Lower leg skin (tissue), 4 donors: Measurements from ENCODE around the gene CDCP1. TPM values are rescaled to one million over a fixed set of nuclear protein-coding genes. Genes with fewer than 3 reads are reported as not detected.
"Not testable (repeated sequence)": the region's sequence is repeated elsewhere in the genome, so short reads cannot be mapped to it uniquely, and the experiment has no call there.

Source experiments
- DNase-seq, 2 donors: peaks; one replicate each; pipeline ENCODE4 v3.0.0-alpha.2; 2019; ENCODE audit warnings: low spot score in 2 of 2
- H3K4me3 ChIP-seq: fragments of 200-600 bp; sonication (generic); 2 replicates; pipeline ENCODE4 v1.5.1; 2017; ENCODE audit warnings: mild to moderate bottlenecking, low read depth; ENCODE audit not compliant: poor library complexity, severe bottlenecking
- POLR2A ChIP-seq, 2 donors: fragments of 450-650 bp; IDR thresholded peaks; one replicate each; pipeline ENCODE4 v1.6.1; 2016 to 2017; ENCODE audit warnings: antibody characterized with exemption in 2 of 2, mild to moderate bottlenecking in 1 of 2, moderate library complexity in 1 of 2
- WGBS, 2 donors: methylation state at CpG; one replicate each; pipeline ENCODE4 v1.1.5; 2018; 5-methylcytosine and 5-hydroxymethylcytosine counted together
- intact Hi-C: fragments of 100-400 bp; cut with DNase I; formaldehyde crosslinking; loops from one replicate; pipeline ENCODE4 v1.15.0; 2023; ENCODE audit warnings: low total_unique reads
- total RNA-seq, 4 donors: library from RNA; depleted of rRNA; stranded (reverse); fragments of >200 nt; gene quantifications; one replicate each; pipeline ENCODE4 v1.1.0, GENCODE V29; 2016
- TF ChIP-seq, protein P1 (sequence below), 3 donors: fragments of 450-650 bp; IDR thresholded peaks; one replicate each; pipeline ENCODE4 v1.5.1; 2016; ENCODE audit warnings: antibody characterized with exemption in 3 of 3, mild to moderate bottlenecking in 3 of 3, moderate library complexity in 2 of 3

CDCP1 gene
- total RNA-seq, 4 donors from 2014 or later = 43.8 to 79.0 (median 57.1) TPM

DNA sequence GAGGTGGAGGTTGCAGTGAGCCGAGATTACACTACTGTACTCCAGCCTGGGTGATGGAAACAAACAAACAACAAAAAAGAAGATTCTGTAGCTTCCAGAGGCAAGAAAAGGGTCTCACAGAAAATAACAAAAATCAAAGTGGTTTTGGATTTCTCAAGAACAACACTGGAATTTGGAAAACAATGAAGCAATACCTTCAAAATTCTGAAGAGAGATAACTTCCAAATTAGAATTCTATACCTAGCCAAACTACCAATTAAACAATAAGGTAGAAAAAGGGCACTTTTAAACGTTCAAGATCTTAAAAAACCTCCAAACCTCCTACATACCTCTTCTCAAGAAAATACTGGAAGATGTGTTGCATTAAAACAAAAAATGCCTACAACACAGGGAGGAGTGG lies 4.9 kb upstream of the CDCP1 start:
- no peak for TF ChIP-seq POLR2A (IDR thresholded peaks at IDR 0.05)
- TF ChIP-seq, protein P1, sequence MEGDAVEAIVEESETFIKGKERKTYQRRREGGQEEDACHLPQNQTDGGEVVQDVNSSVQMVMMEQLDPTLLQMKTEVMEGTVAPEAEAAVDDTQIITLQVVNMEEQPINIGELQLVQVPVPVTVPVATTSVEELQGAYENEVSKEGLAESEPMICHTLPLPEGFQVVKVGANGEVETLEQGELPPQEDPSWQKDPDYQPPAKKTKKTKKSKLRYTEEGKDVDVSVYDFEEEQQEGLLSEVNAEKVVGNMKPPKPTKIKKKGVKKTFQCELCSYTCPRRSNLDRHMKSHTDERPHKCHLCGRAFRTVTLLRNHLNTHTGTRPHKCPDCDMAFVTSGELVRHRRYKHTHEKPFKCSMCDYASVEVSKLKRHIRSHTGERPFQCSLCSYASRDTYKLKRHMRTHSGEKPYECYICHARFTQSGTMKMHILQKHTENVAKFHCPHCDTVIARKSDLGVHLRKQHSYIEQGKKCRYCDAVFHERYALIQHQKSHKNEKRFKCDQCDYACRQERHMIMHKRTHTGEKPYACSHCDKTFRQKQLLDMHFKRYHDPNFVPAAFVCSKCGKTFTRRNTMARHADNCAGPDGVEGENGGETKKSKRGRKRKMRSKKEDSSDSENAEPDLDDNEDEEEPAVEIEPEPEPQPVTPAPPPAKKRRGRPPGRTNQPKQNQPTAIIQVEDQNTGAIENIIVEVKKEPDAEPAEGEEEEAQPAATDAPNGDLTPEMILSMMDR (IDR thresholded peaks at IDR 0.05) = no peak
- H3K4me3 ChIP-seq = no peak overlapping the region
- WGBS, 2 donors = 31 to 78% methylated on average over 2 of the region's 2 CpGs
- intact Hi-C loops = no loop called here
- no peak for DNase-seq

DNA sequence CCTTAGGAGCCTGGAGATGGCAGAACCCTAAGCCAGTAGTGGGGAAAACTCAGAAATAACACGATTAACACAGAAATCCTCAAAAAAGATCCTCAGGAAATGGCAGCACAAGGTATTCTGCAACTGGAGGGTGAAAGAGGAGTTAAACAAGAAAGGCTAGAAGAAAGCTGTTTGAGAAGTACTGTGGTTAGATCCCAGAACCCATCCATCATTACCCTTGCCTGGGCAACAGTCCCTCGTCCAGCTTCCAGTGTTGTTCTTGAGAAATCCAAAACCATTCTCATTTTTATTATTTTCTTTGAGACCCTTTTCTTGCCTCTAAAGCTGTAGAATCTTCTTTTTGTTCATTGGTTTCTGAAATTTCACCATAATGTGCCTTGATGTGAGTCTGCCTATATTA lies 2.7 kb upstream of the CDCP1 start:
- intact Hi-C loops = no loop called here
- no peak for TF ChIP-seq POLR2A (IDR thresholded peaks at IDR 0.05)
- TF ChIP-seq, protein P1 (IDR thresholded peaks at IDR 0.05) = no peak
- WGBS, 2 donors = 69 to 73% methylated on average over 2 of the region's 2 CpGs
- no peak overlapping the region for H3K4me3 ChIP-seq
- DNase-seq = peak in 1 of 2 donors; percentile 3

DNA sequence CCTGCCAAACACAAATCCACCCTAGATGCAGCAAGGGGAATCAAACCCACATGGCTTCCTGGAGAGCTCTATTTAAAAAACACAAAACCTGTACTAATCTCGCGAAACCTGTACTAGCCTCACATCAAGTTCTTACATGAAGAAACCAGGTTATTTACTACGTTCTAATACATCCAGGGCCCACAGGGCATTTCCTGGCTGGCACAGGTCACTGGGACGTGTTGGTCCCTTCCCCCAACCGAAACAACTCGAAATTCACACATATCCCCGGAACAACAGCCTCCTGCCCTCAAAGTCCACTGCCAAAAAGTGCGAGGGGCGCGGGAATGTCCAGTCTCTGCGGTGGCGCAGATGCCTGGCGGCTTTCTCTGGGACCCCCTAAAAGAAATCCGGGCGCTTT lies 955 bp downstream of the CDCP1 start:
- WGBS, 2 donors = 7% methylated on average over 15 of the region's 15 CpGs
- peak; percentile 67 to 82 for DNase-seq
- intact Hi-C loops = no loop called here

DNA sequence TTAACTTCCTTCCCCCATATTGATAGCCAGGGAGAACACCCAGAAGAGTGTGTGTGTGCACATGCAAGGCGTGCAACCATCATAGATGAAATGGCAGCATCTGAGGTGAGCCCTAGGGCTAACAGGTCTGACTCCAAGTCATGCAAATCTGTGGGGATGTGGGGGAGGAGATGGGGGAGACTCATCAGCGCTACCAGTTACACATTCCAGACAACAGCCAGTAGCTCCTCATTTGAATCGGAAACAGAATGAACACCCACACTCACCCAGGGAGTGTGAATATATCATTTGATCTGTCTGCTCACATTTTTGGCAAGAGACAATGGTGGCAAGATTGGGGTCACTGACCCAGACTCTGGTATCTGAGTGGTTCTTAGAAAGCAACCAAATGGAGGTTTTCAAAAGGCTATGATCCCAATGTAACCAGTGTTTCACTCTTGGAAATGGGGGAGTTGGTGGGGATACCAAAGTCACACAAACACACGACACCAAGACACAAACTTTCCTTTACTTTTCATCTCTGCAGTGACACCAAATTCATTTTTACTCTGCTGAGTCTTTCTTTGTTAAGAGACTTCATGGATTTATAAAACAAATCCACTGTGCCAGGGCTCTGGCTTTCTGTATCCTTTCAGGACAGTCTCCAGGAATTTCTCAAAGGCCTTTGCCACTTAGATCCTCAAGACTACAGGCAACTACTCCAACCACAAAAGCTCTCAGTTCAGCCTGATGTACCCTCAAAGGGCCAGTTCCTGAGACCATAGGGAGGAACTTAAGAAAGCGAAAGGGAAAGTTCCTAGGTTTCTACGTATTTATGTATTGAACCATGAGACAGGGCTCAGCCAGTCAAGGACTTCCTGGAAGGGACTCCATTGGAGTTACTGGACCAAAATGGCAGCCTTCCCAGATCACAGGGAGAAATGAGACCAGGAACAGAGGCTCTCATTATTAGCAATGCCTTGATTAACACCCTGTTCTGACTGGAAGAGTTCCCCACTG lies 2.2 kb downstream of the CDCP1 start:
- H3K4me3 ChIP-seq = no peak overlapping the region

More for the DNA sequence above, 955 bp downstream of the CDCP1 start:
- H3K4me3 ChIP-seq = peak overlapping the region; percentile 45
- TF ChIP-seq, protein P1 (IDR thresholded peaks at IDR 0.05) = no peak
- no peak for TF ChIP-seq POLR2A (IDR thresholded peaks at IDR 0.05)

DNA sequence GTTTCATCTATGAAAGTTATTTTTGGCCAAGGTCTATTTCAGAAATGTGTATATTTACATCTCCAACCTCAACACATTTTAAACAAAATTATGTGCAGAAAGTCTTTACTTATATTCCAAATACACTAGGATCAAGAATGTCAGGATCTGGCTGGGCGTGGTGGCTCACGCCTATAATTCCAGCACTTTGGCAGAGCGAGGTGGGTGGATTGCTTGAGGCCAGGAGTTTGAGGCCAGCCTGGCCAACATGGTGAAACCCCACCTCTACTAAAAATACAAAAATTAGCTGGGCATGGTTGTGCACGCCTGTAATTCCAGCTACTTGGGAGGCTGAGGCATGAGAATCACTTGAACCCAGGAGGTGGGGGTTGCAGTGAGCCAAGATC lies 5.4 kb downstream of the CDCP1 start:
- intact Hi-C loops, H3K4me3 ChIP-seq, DNase-seq: not testable (repeated sequence)
- 36 to 56% methylated on average over 4 of the region's 4 CpGs for WGBS, 2 donors

More for the DNA sequence above, 2.2 kb downstream of the CDCP1 start:
- TF ChIP-seq, protein P1 (IDR thresholded peaks at IDR 0.05) = no peak
- 65 to 69% methylated on average over 6 of the region's 6 CpGs for WGBS, 2 donors
- no peak for DNase-seq
- intact Hi-C loops = no loop called here

DNA sequence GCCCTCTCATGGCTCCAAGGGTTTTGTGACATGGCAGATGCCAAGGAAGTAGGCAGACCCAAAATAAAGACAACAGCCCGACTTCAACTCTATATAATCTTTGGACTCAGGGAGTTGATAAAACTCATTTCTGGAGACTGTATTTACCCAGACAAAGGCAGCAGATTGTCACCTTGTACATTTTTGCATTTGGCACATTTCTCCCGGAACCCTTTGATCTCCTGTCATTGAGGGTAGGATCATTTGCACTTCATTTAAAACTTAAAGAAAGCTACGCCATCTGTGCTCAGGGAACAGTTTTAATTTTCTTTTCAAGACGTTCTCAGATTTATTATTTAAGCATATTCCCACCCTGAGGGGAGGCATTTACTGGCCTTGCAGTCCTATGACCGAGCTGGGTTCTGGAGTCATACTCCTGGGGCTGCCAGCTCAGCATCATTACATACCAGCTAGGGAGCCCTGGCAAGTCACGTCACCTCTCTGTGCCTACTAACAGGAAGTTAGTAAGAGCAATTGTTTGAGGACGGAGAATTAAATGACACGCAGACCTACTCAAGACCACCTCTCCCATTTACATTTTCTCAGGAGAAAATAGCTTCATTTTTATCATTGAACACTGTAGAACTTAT lies 5.9 kb downstream of the CDCP1 start:
- 43 to 48% methylated on average over 8 of the region's 8 CpGs for WGBS, 2 donors

More for the DNA sequence above, 5.9 kb downstream of the CDCP1 start:
- no peak for TF ChIP-seq POLR2A (IDR thresholded peaks at IDR 0.05)
- TF ChIP-seq, protein P1 (IDR thresholded peaks at IDR 0.05) = no peak
- DNase-seq = no peak
- H3K4me3 ChIP-seq = no peak overlapping the region
- intact Hi-C loops = no loop called here
